ENCODE data around the gene NR2E1.

Gene NR2E1

GRCh38 chr6:108166664-108167448 lies 1.0 kb downstream of the NR2E1 start:
- no peak overlapping the region for H3K4me2 ChIP-seq (ENCODE audit: low read depth, low read length, poor library complexity, severe bottlenecking)
- no peak for TF ChIP-seq EZH2phosphoT487 (IDR thresholded peaks at IDR 0.05; ENCODE audit: borderline replicate concordance)
- TF ChIP-seq, protein P1, sequence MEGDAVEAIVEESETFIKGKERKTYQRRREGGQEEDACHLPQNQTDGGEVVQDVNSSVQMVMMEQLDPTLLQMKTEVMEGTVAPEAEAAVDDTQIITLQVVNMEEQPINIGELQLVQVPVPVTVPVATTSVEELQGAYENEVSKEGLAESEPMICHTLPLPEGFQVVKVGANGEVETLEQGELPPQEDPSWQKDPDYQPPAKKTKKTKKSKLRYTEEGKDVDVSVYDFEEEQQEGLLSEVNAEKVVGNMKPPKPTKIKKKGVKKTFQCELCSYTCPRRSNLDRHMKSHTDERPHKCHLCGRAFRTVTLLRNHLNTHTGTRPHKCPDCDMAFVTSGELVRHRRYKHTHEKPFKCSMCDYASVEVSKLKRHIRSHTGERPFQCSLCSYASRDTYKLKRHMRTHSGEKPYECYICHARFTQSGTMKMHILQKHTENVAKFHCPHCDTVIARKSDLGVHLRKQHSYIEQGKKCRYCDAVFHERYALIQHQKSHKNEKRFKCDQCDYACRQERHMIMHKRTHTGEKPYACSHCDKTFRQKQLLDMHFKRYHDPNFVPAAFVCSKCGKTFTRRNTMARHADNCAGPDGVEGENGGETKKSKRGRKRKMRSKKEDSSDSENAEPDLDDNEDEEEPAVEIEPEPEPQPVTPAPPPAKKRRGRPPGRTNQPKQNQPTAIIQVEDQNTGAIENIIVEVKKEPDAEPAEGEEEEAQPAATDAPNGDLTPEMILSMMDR (conservative IDR thresholded peaks at IDR 0.05; ENCODE audit: low read length): no peak
- H3K4me1 ChIP-seq (ENCODE audit: insufficient read depth, low read length, poor library complexity, severe bottlenecking): no peaks in the 10 kb centered on the region
- no peaks in the 10 kb centered on the region for H3K79me2 ChIP-seq (ENCODE audit: insufficient read depth, low read length)
- H2AFZ ChIP-seq (ENCODE audit: low read length): no peak overlapping the region
- H3K9me2 ChIP-seq (replicated peaks; ENCODE audit: low read depth, low read length): no peaks in the 10 kb centered on the region
- H3K36me3 ChIP-seq (ENCODE audit: insufficient read depth, low read length): no peaks in the 10 kb centered on the region
- no peaks in the 10 kb centered on the region for H3F3A ChIP-seq (ENCODE audit: low read depth)
- no peak overlapping the region for H3K9ac ChIP-seq (ENCODE audit: low read depth, low read length, poor library complexity, severe bottlenecking)
- no peaks in the 10 kb centered on the region for H3K27me3 ChIP-seq (ENCODE audit: insufficient read depth, low read length, poor library complexity, severe bottlenecking)
- H4K20me1 ChIP-seq (ENCODE audit: insufficient read depth, low read length, poor library complexity, severe bottlenecking): no peaks in the 10 kb centered on the region
- H3K4me3 ChIP-seq (ENCODE audit: low read length, poor library complexity, severe bottlenecking): no peak overlapping the region
- no peaks in the 10 kb centered on the region for H3K9me3 ChIP-seq (ENCODE audit: insufficient read depth, low read depth, low read length)

DNA sequence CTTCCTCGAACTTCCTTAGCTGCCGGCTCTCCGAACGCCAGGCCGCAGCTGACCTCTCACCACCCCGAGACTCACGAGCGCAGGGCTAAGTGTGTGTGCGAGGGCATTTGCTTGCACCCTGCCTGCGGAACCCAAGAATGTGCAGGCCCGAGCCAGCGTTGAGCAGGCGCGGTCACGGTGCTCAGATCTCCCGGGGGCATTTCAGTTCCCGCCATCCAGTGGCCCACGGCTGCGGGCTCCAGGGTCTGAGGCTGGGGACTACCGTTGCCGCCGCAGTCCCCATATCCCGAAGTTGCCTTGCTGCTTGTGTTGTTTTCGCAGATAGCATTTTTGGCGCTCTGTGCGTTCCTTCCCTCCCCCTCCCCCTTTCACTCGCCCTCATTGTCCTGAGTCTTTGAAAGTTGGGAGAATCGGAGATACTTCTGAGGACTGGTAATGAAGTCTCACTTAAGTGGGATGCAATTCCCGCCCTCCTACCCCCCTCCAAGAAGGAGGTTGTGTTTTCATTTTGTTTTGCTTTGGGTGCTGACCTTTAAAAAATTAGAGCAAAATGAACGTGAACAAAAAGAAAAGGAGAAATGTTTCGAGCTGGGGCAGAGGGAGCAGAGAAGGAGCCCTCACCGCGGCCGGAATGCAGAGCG lies 1.7 kb downstream of the NR2E1 start:
- Histone ChIP-seq H4K20me1 (ENCODE audit: insufficient read depth, low read length, poor library complexity, severe bottlenecking) (no peaks in the 10 kb centered on the region), H3F3A (ENCODE audit: low read depth) (no peaks in the 10 kb centered on the region), H3K27me3 (ENCODE audit: insufficient read depth, low read length, poor library complexity, severe bottlenecking) (no peaks in the 10 kb centered on the region), H3K4me3 (ENCODE audit: low read length, poor library complexity, severe bottlenecking) (no peak overlapping the region), H3K79me2 (ENCODE audit: insufficient read depth, low read length) (no peaks in the 10 kb centered on the region), H3K4me1 (ENCODE audit: insufficient read depth, low read length, poor library complexity, severe bottlenecking) (no peaks in the 10 kb centered on the region), H2AFZ (ENCODE audit: low read length) (no peak overlapping the region), H3K36me3 (ENCODE audit: insufficient read depth, low read length) (no peaks in the 10 kb centered on the region), H3K9me3 (ENCODE audit: insufficient read depth, low read depth, low read length) (no peaks in the 10 kb centered on the region), H3K9me2 (replicated peaks; ENCODE audit: low read depth, low read length) (no peaks in the 10 kb centered on the region), H3K4me2 (ENCODE audit: low read depth, low read length, poor library complexity, severe bottlenecking) (no peak overlapping the region), H3K9ac (ENCODE audit: low read depth, low read length, poor library complexity, severe bottlenecking) (no peak overlapping the region)
- TF ChIP-seq, protein P1 (conservative IDR thresholded peaks at IDR 0.05; ENCODE audit: low read length): no peak
- TF ChIP-seq EZH2phosphoT487 (IDR thresholded peaks at IDR 0.05; ENCODE audit: borderline replicate concordance): no peak

GRCh38 chr6:108168090-108168463 lies 2.3 kb downstream of the NR2E1 start:
- no peak for TF ChIP-seq EZH2phosphoT487 (IDR thresholded peaks at IDR 0.05; ENCODE audit: borderline replicate concordance)
- TF ChIP-seq, protein P1 (conservative IDR thresholded peaks at IDR 0.05; ENCODE audit: low read length): no peak
- Histone ChIP-seq H3K9me3 (ENCODE audit: insufficient read depth, low read depth, low read length) (no peaks in the 10 kb centered on the region), H3K4me1 (ENCODE audit: insufficient read depth, low read length, poor library complexity, severe bottlenecking) (no peaks in the 10 kb centered on the region), H3K4me2 (ENCODE audit: low read depth, low read length, poor library complexity, severe bottlenecking) (no peak overlapping the region), H3K36me3 (ENCODE audit: insufficient read depth, low read length) (no peaks in the 10 kb centered on the region), H3K9ac (ENCODE audit: low read depth, low read length, poor library complexity, severe bottlenecking) (no peak overlapping the region), H3F3A (ENCODE audit: low read depth) (no peaks in the 10 kb centered on the region), H3K9me2 (replicated peaks; ENCODE audit: low read depth, low read length) (no peaks in the 10 kb centered on the region), H3K79me2 (ENCODE audit: insufficient read depth, low read length) (no peaks in the 10 kb centered on the region), H4K20me1 (ENCODE audit: insufficient read depth, low read length, poor library complexity, severe bottlenecking) (no peaks in the 10 kb centered on the region), H3K4me3 (ENCODE audit: low read length, poor library complexity, severe bottlenecking) (no peak overlapping the region), H2AFZ (ENCODE audit: low read length) (no peak overlapping the region), H3K27me3 (ENCODE audit: insufficient read depth, low read length, poor library complexity, severe bottlenecking) (no peaks in the 10 kb centered on the region)
